ENCODE measurements around the gene SORCS1.

DNA sequence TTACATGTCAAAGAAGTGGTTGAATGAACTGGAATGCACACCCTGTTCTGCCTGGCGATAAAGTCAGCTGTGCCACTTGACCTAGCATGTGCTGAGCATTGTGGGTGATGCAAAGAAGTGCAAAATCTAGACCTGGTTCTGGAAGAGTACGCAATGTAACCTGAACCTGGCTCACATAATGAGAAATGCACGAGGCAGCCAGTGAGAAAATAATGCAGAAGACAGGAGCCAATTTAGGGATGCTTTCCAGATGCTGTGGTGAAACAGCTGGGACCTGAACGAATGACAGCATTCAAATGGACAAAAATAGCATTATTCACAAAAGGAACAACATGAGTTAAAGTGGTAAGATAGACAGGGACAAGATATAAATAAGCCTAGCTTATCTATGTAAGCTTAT is 402.6 kb downstream of the SORCS1 start:
- TF ChIP-seq POLR2A (IDR thresholded peaks at IDR 0.05; ENCODE audit: extremely low read depth, insufficient read length), result no peak
- TF ChIP-seq, protein P1, sequence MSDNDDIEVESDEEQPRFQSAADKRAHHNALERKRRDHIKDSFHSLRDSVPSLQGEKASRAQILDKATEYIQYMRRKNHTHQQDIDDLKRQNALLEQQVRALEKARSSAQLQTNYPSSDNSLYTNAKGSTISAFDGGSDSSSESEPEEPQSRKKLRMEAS (IDR thresholded peaks at IDR 0.05; ENCODE audit: low read depth, low read length), result no peak

Data from NB4 (cell line).